ENCODE measurements around the gene PICALM. TPM values are rescaled to one million over a fixed set of nuclear protein-coding genes. Genes with fewer than 3 reads are reported as not detected.

PICALM gene
- total RNA-seq, 1 donor from 2014 or later, result 111 TPM

DNA sequence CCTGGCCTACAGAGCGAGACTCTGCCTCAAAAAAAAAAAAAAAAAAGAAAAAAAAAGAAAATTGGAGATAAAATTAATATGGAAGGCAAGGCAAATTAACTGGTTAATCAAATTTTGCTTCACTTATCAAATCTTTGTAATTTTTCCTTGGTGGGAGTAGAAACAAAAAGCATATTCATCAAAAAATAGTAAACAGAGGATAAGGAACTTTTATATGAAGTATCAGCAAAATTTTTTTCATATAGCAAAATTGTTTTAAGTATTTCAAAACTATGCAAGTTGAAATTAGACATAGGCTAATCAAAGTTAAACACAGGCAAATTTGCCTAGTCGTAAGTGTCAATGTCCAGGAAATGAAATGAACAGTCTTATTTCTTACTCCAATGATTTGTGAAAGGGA, 33.0 kb downstream of the PICALM start:
- TF ChIP-seq, protein P1, sequence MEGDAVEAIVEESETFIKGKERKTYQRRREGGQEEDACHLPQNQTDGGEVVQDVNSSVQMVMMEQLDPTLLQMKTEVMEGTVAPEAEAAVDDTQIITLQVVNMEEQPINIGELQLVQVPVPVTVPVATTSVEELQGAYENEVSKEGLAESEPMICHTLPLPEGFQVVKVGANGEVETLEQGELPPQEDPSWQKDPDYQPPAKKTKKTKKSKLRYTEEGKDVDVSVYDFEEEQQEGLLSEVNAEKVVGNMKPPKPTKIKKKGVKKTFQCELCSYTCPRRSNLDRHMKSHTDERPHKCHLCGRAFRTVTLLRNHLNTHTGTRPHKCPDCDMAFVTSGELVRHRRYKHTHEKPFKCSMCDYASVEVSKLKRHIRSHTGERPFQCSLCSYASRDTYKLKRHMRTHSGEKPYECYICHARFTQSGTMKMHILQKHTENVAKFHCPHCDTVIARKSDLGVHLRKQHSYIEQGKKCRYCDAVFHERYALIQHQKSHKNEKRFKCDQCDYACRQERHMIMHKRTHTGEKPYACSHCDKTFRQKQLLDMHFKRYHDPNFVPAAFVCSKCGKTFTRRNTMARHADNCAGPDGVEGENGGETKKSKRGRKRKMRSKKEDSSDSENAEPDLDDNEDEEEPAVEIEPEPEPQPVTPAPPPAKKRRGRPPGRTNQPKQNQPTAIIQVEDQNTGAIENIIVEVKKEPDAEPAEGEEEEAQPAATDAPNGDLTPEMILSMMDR (conservative IDR thresholded peaks at IDR 0.05), result no peak
- Mint-ChIP-seq H3K27ac (ENCODE audit: unreplicated experiment) (no peak overlapping the region), H3K4me3 (no peak overlapping the region), H3K36me3 (ENCODE audit: low read depth) (no peaks in the 10 kb centered on the region), H3K27me3 (ENCODE audit: low read depth) (no peaks in the 10 kb centered on the region), H3K9me3 (no peaks in the 10 kb centered on the region), H3K4me1 (peaks cover 19% of the 10 kb centered on the region)
- no peak for DNase-seq (ENCODE audit: low read depth, low spot score)

DNA sequence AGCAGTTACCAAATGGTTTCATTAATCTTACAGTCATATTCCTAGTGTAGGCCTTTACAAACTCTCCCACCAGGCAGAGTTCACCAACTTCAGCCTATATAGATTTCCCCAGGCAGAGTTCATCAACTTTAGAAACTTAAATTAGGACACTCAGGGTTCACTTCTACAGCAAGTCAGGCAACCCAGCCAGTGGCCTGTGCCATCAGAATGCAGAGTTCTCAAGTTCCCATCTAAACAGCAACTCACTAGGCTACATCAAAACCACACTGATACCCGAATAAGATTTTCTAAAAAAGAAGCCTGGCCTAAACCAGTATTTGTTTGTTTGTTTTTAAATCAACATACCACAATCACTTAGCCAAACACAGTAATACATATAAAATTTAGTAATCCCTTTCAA, 33.7 kb downstream of the PICALM start:
- Mint-ChIP-seq H3K36me3 (ENCODE audit: low read depth) (no peaks in the 10 kb centered on the region), H3K9me3 (no peaks in the 10 kb centered on the region), H3K4me1 (peaks cover 15% of the 10 kb centered on the region), H3K27me3 (ENCODE audit: low read depth) (no peaks in the 10 kb centered on the region), H3K27ac (ENCODE audit: unreplicated experiment) (no peak overlapping the region), H3K4me3 (no peak overlapping the region)
- TF ChIP-seq, protein P1 (conservative IDR thresholded peaks at IDR 0.05), result no peak
- no peak for DNase-seq (ENCODE audit: low read depth, low spot score)

DNA sequence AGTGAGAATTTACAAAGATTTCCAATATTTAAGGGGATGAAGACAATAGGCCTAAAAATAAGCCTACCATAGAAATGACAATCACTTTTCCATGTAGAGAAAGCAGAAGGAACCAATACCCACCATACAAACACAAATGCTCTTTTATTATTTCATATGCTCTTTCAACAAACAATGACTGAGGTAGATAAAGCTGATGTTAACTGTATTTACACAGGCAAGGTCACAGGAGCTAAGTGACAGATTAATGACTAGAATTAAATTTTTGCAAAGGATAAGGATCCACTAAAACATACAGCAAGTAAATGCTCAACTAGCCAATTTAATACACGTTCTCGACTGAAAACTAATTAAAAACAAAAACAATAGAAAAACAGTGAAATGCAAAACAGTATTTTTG, 34.2 kb downstream of the PICALM start:
- no peak overlapping the region for H3K27ac Mint-ChIP-seq (ENCODE audit: unreplicated experiment)
- no peaks in the 10 kb centered on the region for H3K9me3 Mint-ChIP-seq
- H3K27me3 Mint-ChIP-seq (ENCODE audit: low read depth), result no peaks in the 10 kb centered on the region
- H3K36me3 Mint-ChIP-seq (ENCODE audit: low read depth), result no peaks in the 10 kb centered on the region
- TF ChIP-seq, protein P1 (conservative IDR thresholded peaks at IDR 0.05), result no peak
- no peak for DNase-seq (ENCODE audit: low read depth, low spot score)
- H3K4me1 Mint-ChIP-seq, result peaks cover 15% of the 10 kb centered on the region
- H3K4me3 Mint-ChIP-seq, result no peak overlapping the region

DNA sequence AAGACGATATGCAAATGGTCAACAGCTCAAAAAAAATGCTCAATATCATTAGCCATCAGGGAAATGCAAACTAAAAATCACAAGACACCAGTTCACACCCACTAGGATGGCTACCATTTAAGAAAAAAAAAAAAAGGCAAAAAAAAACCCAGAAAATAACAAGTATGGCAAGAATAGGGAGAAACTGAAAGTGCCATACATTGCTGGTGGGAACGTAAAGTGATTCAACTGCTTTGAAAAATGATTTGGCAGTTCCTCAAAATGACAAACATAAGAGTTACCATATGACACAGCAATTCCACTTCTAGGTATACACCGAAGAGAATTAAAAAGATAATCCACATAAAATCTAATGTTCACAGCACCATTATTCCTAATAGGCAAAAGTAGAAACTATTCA, 47.5 kb downstream of the PICALM start:
- no peak for DNase-seq (ENCODE audit: low read depth, low spot score)
- TF ChIP-seq, protein P1 (conservative IDR thresholded peaks at IDR 0.05), result no peak
- peaks cover 44% of the 10 kb centered on the region for H3K36me3 Mint-ChIP-seq (ENCODE audit: low read depth)
- no peak overlapping the region for H3K4me3 Mint-ChIP-seq
- H3K27me3 Mint-ChIP-seq (ENCODE audit: low read depth), result no peaks in the 10 kb centered on the region
- no peak overlapping the region for H3K27ac Mint-ChIP-seq (ENCODE audit: unreplicated experiment)
- H3K4me1 Mint-ChIP-seq, result peaks cover 3% of the 10 kb centered on the region
- peaks cover 5% of the 10 kb centered on the region for H3K9me3 Mint-ChIP-seq

DNA sequence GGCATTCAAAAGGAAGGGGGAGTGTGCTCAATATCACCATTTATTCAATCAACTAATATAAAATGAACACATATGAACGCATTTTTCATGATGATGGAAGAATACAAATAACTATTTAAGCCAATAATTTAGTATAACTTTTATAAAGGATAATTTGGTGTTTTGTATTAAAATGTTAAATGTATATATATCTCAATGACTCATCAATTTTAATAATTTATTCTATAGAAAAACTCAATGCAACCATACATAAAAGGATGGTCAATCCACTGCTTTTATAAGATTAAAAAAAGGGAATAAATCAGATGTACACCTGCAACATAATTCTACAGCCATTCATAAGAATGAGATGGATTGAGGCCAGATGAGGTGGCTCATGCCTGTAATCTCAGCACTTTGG, 50.6 kb downstream of the PICALM start:
- TF ChIP-seq, protein P1 (conservative IDR thresholded peaks at IDR 0.05), result no peak
- Mint-ChIP-seq H3K27me3 (ENCODE audit: low read depth) (no peaks in the 10 kb centered on the region), H3K9me3 (peaks cover 5% of the 10 kb centered on the region), H3K27ac (ENCODE audit: unreplicated experiment) (no peak overlapping the region), H3K36me3 (ENCODE audit: low read depth) (peaks cover 37% of the 10 kb centered on the region), H3K4me1 (peaks cover 30% of the 10 kb centered on the region), H3K4me3 (no peak overlapping the region)
- DNase-seq (ENCODE audit: low read depth, low spot score), result no peak

DNA sequence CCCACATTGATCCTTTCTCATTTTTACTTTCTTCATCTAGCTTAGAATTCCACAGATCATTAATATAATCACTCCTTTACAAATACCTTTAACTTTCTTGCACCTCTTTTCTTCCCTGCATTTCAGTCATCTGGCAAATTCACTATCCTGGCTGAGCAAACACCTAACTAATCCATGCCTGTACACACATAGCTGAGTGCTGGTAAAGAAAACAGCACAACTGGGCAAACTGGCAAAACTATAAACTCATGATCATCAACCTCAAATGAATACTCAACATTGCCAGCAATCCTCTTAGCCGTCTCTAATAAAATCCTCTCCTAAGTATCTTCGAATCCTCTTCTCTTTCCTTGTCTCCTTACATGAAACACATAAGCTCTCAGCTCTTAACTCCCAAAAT, 52.4 kb downstream of the PICALM start:
- Mint-ChIP-seq H3K27ac (ENCODE audit: unreplicated experiment) (peak overlapping the region; percentile 6), H3K4me3 (no peak overlapping the region), H3K4me1 (peaks cover 32% of the 10 kb centered on the region), H3K36me3 (ENCODE audit: low read depth) (peaks cover 26% of the 10 kb centered on the region), H3K27me3 (ENCODE audit: low read depth) (no peaks in the 10 kb centered on the region), H3K9me3 (peaks cover 5% of the 10 kb centered on the region)
- no peak for DNase-seq (ENCODE audit: low read depth, low spot score)
- TF ChIP-seq, protein P1 (conservative IDR thresholded peaks at IDR 0.05), result no peak
